ENCODE results near the gene FARP1. TPM values are rescaled to one million over a fixed set of nuclear protein-coding genes. Genes with fewer than 3 reads are reported as not detected.

FARP1 gene
- total and polyA plus RNA-seq, 2 of the 13 experiments (the other 11 are each of a cell fraction or from before 2014, with no cell fraction given): 70.6 to 126 TPM

GRCh38 chr13:98273067-98273823 lies 130.4 kb downstream of the FARP1 start (continued):
- TF ChIP-seq DZIP1 (CRISPR knock-in tag; IDR thresholded peaks at IDR 0.05): no peak
- no peak for TF ChIP-seq RFXAP (CRISPR knock-in tag; IDR thresholded peaks at IDR 0.05; ENCODE audit: borderline replicate concordance)
- no peak for TF ChIP-seq XRCC5 (optimal IDR thresholded peaks at IDR 0.05; ENCODE audit: low read length)
- TF ChIP-seq RFX3 (CRISPR knock-in tag; IDR thresholded peaks at IDR 0.05): no peak
- TF ChIP-seq GMEB1 (CRISPR knock-in tag; IDR thresholded peaks at IDR 0.05; ENCODE audit: borderline replicate concordance): no peak
- no peak for TF ChIP-seq SKI (IDR thresholded peaks at IDR 0.05; ENCODE audit: partially characterized antibody)
- TF ChIP-seq UBTF (CRISPR knock-in tag; IDR thresholded peaks at IDR 0.05): no peak
- TF ChIP-seq ZNF329 (CRISPR knock-in tag; IDR thresholded peaks at IDR 0.05; ENCODE audit: low read depth): 0 out of 2 replicates have a peak, but pooled peaks have one; percentile 26
- TF ChIP-seq ELF4 (CRISPR knock-in tag; IDR thresholded peaks at IDR 0.05; ENCODE audit: borderline replicate concordance): no peak
- TF ChIP-seq CBX5 (CRISPR knock-in tag; IDR thresholded peaks at IDR 0.05; ENCODE audit: borderline replicate concordance): no peak
- no peak for TF ChIP-seq SMAD1 (CRISPR knock-in tag; IDR thresholded peaks at IDR 0.05; ENCODE audit: borderline replicate concordance, low read depth)
- TF ChIP-seq ZNF780A (CRISPR knock-in tag; IDR thresholded peaks at IDR 0.05): no peak
- no peak for TF ChIP-seq AHDC1 (CRISPR knock-in tag; IDR thresholded peaks at IDR 0.05; ENCODE audit: borderline replicate concordance)

Data from HepG2 (cell line).